Uterus (tissue), 2 donors: ENCODE data around the gene ITGA2.

Experiments used
- CTCF ChIP-seq, 4 experiments: fragments of 200-600 bp in 2 of 4; fragments of 450-650 bp in 2 of 4; sonication (generic) in 2 of 4; IDR thresholded peaks; one replicate each; pipeline ENCODE4 v1.5.1; 2016 to 2019; ENCODE audit warnings: antibody characterized with exemption in 4 of 4, mild to moderate bottlenecking in 2 of 4, moderate library complexity in 1 of 4
- POLR2A ChIP-seq, 2 donors: fragments of 450-650 bp; IDR thresholded peaks; one replicate each; pipeline ENCODE4 v1.6.1; 2016; ENCODE audit warnings: antibody characterized with exemption in 2 of 2, mild to moderate bottlenecking in 1 of 2, moderate library complexity in 1 of 2

- TF ChIP-seq CTCF (IDR thresholded peaks at IDR 0.05) = no peak
- TF ChIP-seq POLR2A (IDR thresholded peaks at IDR 0.05) = no peak
These were observed 7.8 kb downstream of the ITGA2 start for GRCh38 chr5:52996979-52997378.
